Gastrocnemius medialis (tissue), 4 donors: ENCODE data around the gene CRHR2. TPM values are rescaled to one million over a fixed set of nuclear protein-coding genes. Genes with fewer than 3 reads are reported as not detected.

Experiments
- ATAC-seq, 2 donors: fragments of 150-250 bp; one replicate each; pipeline ENCODE4 v1.9.1; 2016
- DNase-seq, 2 donors: peaks; one replicate each; pipeline ENCODE4 v3.0.0-alpha.2; 2019
- H3K27ac ChIP-seq, 4 donors: fragments of 200-600 bp; sonication (generic); 1 replicate in 1 of 4; 2 replicates in 3 of 4; pipeline ENCODE4 v1.5.1; 2016 to 2018; ENCODE audit warnings: mild to moderate bottlenecking in 2 of 4, moderate library complexity in 1 of 4
- H3K27me3 ChIP-seq, 3 donors: fragments of 200-600 bp; sonication (generic) in 2 of 3; 1 replicate in 1 of 3; 2 replicates in 2 of 3; pipeline versions ENCODE4 v1.5.1 to v1.6.0; 2016 to 2019; ENCODE audit warnings: mild to moderate bottlenecking in 1 of 3, moderate library complexity in 1 of 3
- H3K36me3 ChIP-seq, 2 donors: fragments of 200-600 bp; sonication (generic) in 1 of 2; one replicate each; pipeline ENCODE4 v1.5.1; 2017 to 2018
- H3K4me1 ChIP-seq, 2 donors: fragments of 200-600 bp; sonication (generic) in 1 of 2; one replicate each; pipeline ENCODE4 v1.5.1; 2016 to 2017; ENCODE audit warnings: mild to moderate bottlenecking in 2 of 2
- H3K4me3 ChIP-seq, 4 donors: fragments of 200-600 bp; sonication (generic) in 3 of 4; 1 replicate in 1 of 4; 2 replicates in 3 of 4; pipeline ENCODE4 v1.5.1; 2016 to 2019; ENCODE audit warnings: mild to moderate bottlenecking in 2 of 4
- H3K9me3 ChIP-seq, 3 donors: fragments of 200-600 bp; sonication (generic) in 2 of 3; 1 replicate in 1 of 3; 2 replicates in 2 of 3; pipeline ENCODE4 v1.5.1; 2016 to 2019
- POLR2A ChIP-seq, 2 donors: fragments of 450-650 bp; IDR thresholded peaks; one replicate each; pipeline ENCODE4 v1.6.1; 2017; ENCODE audit warnings: antibody characterized with exemption in 2 of 2, mild to moderate bottlenecking in 2 of 2, moderate library complexity in 2 of 2
- in situ Hi-C, 4 donors: fragments of 200-750 bp; cut with MboI; loops; one replicate each; pipeline versions ENCODE4 v1.15.0 to v1.8.0; 2017; ENCODE audit warnings: low sequenced_read_pairs in 4 of 4
- intact Hi-C: fragments of 100-400 bp; cut with DNase I; formaldehyde crosslinking; loops from one replicate; pipeline ENCODE4 v1.15.1; 2023; ENCODE audit warnings: low total_unique reads
- total RNA-seq, 4 donors: library from RNA; depleted of rRNA; stranded (reverse); fragments of >200 nt; gene quantifications; one replicate each; pipeline versions ENCODE4 v1.1.0 to v1.2.3, GENCODE V29; 2016
- TF ChIP-seq, protein P1 (sequence below), 5 experiments: fragments of 450-650 bp in 3 of 5; fragments of 200-600 bp in 2 of 5; sonication (generic) in 2 of 5; IDR thresholded peaks in 4 of 5; conservative IDR thresholded peaks in 1 of 5; 1 replicate in 4 of 5; 2 replicates in 1 of 5; pipeline ENCODE4 v1.5.1; 2016 to 2019; ENCODE audit warnings: antibody characterized with exemption in 5 of 5, mild to moderate bottlenecking in 3 of 5, moderate library complexity in 3 of 5

Gene CRHR2
- total RNA-seq, 4 donors from 2014 or later: 0.07 to 0.52 TPM; not detected in 2

DNA sequence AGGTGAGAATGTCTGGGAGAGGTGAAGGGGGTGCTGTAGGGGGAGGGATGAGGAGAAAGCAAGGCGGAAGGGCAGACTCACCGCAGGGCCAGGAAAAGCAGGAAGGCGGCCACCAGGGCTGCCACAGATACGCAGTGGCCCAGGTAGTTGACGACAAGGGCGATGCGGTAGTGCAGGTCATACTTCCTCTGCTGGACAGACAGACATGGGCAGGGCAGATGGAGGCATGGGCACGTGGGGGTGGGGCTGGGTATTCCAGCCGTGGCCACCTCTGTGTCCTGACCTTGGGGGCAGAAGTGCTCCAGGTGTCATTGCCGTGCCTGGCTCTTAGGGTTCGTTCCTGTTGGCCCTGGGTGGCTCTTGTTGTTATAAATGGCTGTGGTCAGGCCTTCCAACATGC, 16.8 kb downstream of the CRHR2 start:
- intact Hi-C loops (no loop called here), in situ Hi-C loops (no loop called here)
- ATAC-seq (no peak), DNase-seq (no peak)
- no peaks in the 10 kb centered on the region for H3K36me3 ChIP-seq
- no peak overlapping the region for H3K27ac ChIP-seq
- H3K9me3 ChIP-seq: no peaks in the 10 kb centered on the region
- no peak overlapping the region for H3K4me3 ChIP-seq
- H3K27me3 ChIP-seq: no peaks in the 10 kb centered on the region
- no peak for TF ChIP-seq POLR2A (IDR thresholded peaks at IDR 0.05)
- TF ChIP-seq, protein P1, sequence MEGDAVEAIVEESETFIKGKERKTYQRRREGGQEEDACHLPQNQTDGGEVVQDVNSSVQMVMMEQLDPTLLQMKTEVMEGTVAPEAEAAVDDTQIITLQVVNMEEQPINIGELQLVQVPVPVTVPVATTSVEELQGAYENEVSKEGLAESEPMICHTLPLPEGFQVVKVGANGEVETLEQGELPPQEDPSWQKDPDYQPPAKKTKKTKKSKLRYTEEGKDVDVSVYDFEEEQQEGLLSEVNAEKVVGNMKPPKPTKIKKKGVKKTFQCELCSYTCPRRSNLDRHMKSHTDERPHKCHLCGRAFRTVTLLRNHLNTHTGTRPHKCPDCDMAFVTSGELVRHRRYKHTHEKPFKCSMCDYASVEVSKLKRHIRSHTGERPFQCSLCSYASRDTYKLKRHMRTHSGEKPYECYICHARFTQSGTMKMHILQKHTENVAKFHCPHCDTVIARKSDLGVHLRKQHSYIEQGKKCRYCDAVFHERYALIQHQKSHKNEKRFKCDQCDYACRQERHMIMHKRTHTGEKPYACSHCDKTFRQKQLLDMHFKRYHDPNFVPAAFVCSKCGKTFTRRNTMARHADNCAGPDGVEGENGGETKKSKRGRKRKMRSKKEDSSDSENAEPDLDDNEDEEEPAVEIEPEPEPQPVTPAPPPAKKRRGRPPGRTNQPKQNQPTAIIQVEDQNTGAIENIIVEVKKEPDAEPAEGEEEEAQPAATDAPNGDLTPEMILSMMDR (IDR thresholded peaks at IDR 0.05 in 4 of 5, conservative IDR thresholded peaks at IDR 0.05 in 1 of 5): no peak
- no peaks in the 10 kb centered on the region for H3K4me1 ChIP-seq

DNA sequence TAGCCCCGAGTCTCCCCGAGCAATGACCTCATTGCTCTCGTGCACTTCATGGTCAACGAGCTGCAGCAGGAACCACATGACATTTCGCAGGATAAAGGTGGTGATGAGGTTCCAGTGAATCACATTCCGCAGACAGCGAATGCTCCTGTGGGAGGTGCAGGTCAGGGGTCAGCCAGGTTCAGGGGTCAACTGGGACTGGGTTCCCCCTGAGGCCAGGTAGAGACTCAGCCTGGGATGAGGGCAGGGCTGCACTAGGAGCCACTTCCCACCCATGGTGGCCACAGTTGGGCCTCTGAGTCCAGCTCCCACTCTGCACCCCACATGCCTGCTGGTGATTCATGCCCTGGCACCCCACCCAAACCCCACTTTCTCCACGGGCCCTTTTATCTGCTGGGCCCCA, 17.2 kb downstream of the CRHR2 start:
- H3K9me3 ChIP-seq: no peaks in the 10 kb centered on the region
- no peaks in the 10 kb centered on the region for H3K27me3 ChIP-seq
- H3K36me3 ChIP-seq: no peaks in the 10 kb centered on the region
- TF ChIP-seq POLR2A (IDR thresholded peaks at IDR 0.05): no peak
- TF ChIP-seq, protein P1 (IDR thresholded peaks at IDR 0.05 in 4 of 5, conservative IDR thresholded peaks at IDR 0.05 in 1 of 5): no peak
- DNase-seq (no peak), ATAC-seq (no peak)
- in situ Hi-C loops: no loop called here
- intact Hi-C loops: no loop called here
- no peaks in the 10 kb centered on the region for H3K4me1 ChIP-seq
- no peak overlapping the region for H3K4me3 ChIP-seq
- no peak overlapping the region for H3K27ac ChIP-seq

DNA sequence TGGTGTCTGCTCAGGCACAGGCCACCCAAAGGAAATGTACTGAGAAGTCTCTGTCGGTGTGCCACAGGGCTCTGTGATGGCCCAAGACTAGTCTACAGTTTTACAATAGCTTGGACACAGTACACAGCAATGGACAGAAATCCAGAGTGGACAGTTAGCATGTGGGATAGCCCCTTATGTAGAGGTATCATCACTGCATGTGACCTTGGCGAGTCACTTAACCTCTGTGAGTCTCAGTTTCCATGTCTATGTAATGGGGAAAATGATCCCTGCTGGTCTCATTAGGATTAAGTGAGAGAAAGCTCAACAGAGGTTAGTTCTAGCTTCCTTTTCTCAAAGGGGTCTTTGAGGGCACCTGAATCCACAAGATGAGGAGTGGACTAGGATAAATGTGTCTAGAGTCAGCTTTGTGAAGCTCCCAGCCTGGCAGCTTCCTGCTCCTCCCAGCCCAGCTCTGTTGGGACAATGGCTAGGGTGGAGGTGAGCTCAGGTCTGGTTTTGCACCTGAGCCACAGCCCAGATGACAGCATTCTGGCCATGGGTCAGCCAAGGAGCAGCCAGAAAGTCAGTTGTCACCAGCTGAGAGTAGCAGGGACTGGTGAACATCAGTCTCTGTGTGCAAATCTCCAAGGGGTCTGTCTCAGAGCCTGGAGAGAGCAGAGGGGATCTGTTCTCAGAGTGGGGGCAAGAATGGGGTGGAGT, 17.9 kb downstream of the CRHR2 start:
- in situ Hi-C loops: no loop called here
- H3K4me1 ChIP-seq: no peaks in the 10 kb centered on the region
- no peak for ATAC-seq
- no peaks in the 10 kb centered on the region for H3K36me3 ChIP-seq
- no peak overlapping the region for H3K4me3 ChIP-seq
- no peak overlapping the region for H3K27ac ChIP-seq
- TF ChIP-seq, protein P1 (IDR thresholded peaks at IDR 0.05 in 4 of 5, conservative IDR thresholded peaks at IDR 0.05 in 1 of 5): no peak
- no peak for TF ChIP-seq POLR2A (IDR thresholded peaks at IDR 0.05)
- no peaks in the 10 kb centered on the region for H3K27me3 ChIP-seq
- DNase-seq: no peak
- intact Hi-C loops: no loop called here
- no peaks in the 10 kb centered on the region for H3K9me3 ChIP-seq

DNA sequence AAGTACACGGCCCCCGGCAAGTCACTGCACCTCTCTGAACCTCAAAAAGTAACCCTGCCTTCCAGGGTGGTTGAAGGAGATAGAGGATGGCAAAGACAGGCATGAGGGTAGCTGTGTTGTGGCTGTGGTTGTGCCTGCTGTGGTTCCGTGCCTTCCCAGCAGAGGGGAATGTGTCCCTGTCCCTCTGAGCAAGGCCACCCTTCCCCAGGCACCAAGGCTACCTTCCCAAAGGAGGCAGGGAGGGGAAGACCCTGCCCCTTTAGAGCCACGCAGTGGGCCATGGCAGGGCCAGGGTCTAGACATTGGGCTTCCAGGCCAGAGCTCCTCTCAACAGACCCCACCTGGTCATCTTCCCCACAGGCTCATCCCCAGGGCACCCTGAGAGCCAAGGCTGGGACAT, 18.8 kb downstream of the CRHR2 start:
- no peak overlapping the region for H3K4me3 ChIP-seq
- no peaks in the 10 kb centered on the region for H3K4me1 ChIP-seq
- intact Hi-C loops (no loop called here), in situ Hi-C loops (no loop called here)
- no peak for TF ChIP-seq POLR2A (IDR thresholded peaks at IDR 0.05)
- TF ChIP-seq, protein P1 (IDR thresholded peaks at IDR 0.05 in 4 of 5, conservative IDR thresholded peaks at IDR 0.05 in 1 of 5): no peak
- no peaks in the 10 kb centered on the region for H3K27me3 ChIP-seq
- H3K27ac ChIP-seq: no peak overlapping the region
- no peak for DNase-seq
- H3K36me3 ChIP-seq: no peaks in the 10 kb centered on the region
- H3K9me3 ChIP-seq: no peaks in the 10 kb centered on the region
- no peak for ATAC-seq
